Uterus (tissue), 4 donors: Measurements from ENCODE around the gene SBNO1. TPM values are rescaled to one million over a fixed set of nuclear protein-coding genes. Genes with fewer than 3 reads are reported as not detected.

ENCODE experiments used
- DNase-seq, 2 donors: peaks; one replicate each; pipeline ENCODE4 v3.0.0-alpha.2; 2019 to 2020
- H3K27ac ChIP-seq, 2 donors: fragments of 200-600 bp; sonication (generic); 1 replicate in 1 of 2; 2 replicates in 1 of 2; pipeline ENCODE4 v1.5.1; 2016 to 2018
- H3K27me3 ChIP-seq, 2 donors: fragments of 200-600 bp; sonication (generic); one replicate each; pipeline ENCODE4 v1.5.1; 2018 to 2019; ENCODE audit warnings: control low read depth in 1 of 2
- H3K36me3 ChIP-seq, 2 donors: fragments of 200-600 bp; sonication (generic); one replicate each; pipeline ENCODE4 v1.5.1; 2019; ENCODE audit warnings: control low read depth in 1 of 2
- H3K4me1 ChIP-seq, 2 donors: fragments of 200-600 bp; sonication (generic); one replicate each; pipeline ENCODE4 v1.5.1; 2018 to 2019; ENCODE audit warnings: control low read depth in 1 of 2
- H3K4me3 ChIP-seq, 2 donors: fragments of 200-600 bp; sonication (generic); 1 replicate in 1 of 2; 2 replicates in 1 of 2; pipeline ENCODE4 v1.5.1; 2018 to 2019; ENCODE audit warnings: mild to moderate bottlenecking in 1 of 2
- H3K9me3 ChIP-seq, 2 donors: fragments of 200-600 bp; sonication (generic); one replicate each; pipeline ENCODE4 v1.5.1; 2019; ENCODE audit warnings: control low read depth in 1 of 2
- CTCF ChIP-seq, 4 experiments: fragments of 200-600 bp in 2 of 4; fragments of 450-650 bp in 2 of 4; sonication (generic) in 2 of 4; IDR thresholded peaks; one replicate each; pipeline ENCODE4 v1.5.1; 2016 to 2019; ENCODE audit warnings: antibody characterized with exemption in 4 of 4, mild to moderate bottlenecking in 2 of 4, moderate library complexity in 1 of 4
- POLR2A ChIP-seq, 2 donors: fragments of 450-650 bp; IDR thresholded peaks; one replicate each; pipeline ENCODE4 v1.6.1; 2016; ENCODE audit warnings: antibody characterized with exemption in 2 of 2, mild to moderate bottlenecking in 1 of 2, moderate library complexity in 1 of 2
- intact Hi-C: fragments of 100-400 bp; cut with DNase I; formaldehyde crosslinking; loops from one replicate; pipeline ENCODE4 v1.15.1; 2023; ENCODE audit warnings: low total_unique reads
- total RNA-seq, 4 donors: library from RNA; depleted of rRNA in 3 of 4; stranded (reverse); fragments of >200 nt in 3 of 4; gene quantifications; one replicate each; pipeline versions ENCODE4 v1.1.0 to v1.2.4, GENCODE V29; 2014 to 2023
- donor health status: DM: yes; HTN: yes; CAD: no.

Gene SBNO1
- total RNA-seq, 4 donors from 2014 or later: 16.8 to 40.5 (median 33.0) TPM

DNA sequence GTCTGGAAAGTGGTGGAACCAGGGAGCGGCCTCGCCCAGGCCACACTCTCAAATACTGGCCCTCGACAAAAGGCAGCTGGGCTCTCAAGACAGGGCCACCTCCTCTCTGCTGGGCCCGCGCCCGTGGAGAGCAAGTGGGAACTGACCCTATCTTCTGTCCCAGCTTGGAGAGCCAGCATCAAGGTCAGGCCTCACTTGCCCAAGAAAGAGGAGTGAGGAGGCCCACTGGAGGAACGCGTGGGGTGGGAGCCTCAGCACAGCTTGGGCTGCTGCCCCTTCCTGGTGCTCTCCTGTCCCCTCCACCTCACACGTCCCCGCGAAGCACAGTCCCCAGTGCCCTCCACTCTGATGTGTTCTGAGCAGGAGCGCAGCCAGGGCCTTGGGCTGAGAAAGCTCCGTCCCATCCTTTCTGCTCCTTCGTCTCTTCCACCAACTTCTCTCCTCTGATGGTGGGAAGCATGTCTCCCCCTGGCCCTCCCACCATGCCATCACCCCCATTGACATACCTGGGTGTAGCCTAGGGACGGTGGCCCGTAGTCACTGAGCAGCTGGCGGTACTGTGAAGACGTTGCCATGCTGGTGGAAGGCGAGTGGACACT, 97.9 kb downstream of the SBNO1 start:
- TF ChIP-seq CTCF (IDR thresholded peaks at IDR 0.05): no peak
- TF ChIP-seq POLR2A (IDR thresholded peaks at IDR 0.05): no peak
- H3K27me3 ChIP-seq: no peaks in the 10 kb centered on the region
- no peak overlapping the region for H3K27ac ChIP-seq
- H3K9me3 ChIP-seq: no peaks in the 10 kb centered on the region
- no peaks in the 10 kb centered on the region for H3K36me3 ChIP-seq
- intact Hi-C loops: no loop called here
- peaks cover 0 to 8% of the 10 kb centered on the region in 2 donors for H3K4me1 ChIP-seq
- no peak overlapping the region for H3K4me3 ChIP-seq
- DNase-seq: no peak

DNA sequence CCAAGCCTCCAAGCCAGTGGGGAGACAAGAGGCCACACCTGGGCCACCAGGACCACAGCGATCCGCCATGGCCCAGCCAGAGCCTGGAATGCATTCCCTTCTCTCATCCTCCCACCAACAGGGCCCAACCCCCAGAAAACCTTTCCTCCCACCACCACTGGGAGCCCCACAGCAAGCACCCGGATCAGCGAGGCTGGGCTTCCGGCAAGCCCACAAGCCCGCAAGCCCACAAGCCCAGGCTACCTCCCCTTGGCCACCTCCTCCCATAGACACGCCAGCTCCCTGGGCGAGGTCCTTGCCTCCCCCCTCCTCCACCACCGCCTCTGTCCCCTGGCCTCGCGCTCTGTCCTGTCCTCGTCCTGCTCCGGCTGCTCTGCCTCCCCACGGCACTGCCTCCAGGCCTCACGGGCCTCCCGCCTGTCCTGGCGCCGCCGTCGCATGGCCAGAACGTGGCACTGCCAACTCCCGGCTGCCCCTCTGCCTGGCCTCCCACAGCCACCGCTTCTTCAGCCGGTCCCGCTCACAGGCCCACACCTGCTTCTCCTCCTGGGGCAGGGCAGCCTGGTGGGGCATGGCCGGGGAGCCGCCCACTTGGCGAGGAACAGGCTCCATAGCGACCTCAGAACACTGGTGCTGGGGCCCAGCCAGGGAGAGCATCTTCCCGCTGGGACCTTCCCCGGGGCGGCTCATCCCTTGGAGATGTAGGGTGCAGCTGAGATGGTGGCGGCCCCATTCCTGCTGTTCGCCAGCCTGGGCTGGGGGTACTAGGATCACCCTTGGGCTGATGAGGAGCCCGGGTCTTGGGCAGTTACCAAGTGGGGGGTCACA, 98.6 kb downstream of the SBNO1 start:
- Histone ChIP-seq H3K4me1 (peaks cover 0 to 8% of the 10 kb centered on the region in 2 donors), H3K4me3 (no peak overlapping the region), H3K9me3 (no peaks in the 10 kb centered on the region), H3K36me3 (no peaks in the 10 kb centered on the region), H3K27ac (no peak overlapping the region), H3K27me3 (no peaks in the 10 kb centered on the region)
- intact Hi-C loops: no loop called here
- DNase-seq: no peak
- TF ChIP-seq POLR2A (IDR thresholded peaks at IDR 0.05) (no peak), CTCF (IDR thresholded peaks at IDR 0.05) (no peak)

DNA sequence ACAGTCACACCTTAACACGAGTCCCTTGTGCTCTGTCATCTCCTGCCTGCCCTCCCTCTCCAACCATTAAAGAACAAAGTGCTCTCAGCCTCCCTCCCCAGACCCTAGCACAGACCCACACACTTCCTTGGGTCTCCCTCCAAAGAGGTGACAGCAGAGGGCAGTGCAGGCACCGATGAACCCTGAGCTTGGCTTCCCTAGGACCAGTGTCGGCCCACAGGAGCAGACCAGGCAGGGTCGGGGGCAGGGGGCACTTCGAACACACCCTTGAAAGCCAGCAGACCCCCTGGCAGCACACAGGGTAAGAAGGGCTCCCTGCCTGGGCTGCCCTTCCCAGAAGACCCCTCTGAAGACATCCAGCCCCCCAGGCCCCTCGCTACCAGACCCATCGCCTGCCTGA, 100.0 kb downstream of the SBNO1 start:
- TF ChIP-seq CTCF (IDR thresholded peaks at IDR 0.05): no peak
- no peak for TF ChIP-seq POLR2A (IDR thresholded peaks at IDR 0.05)
- Histone ChIP-seq H3K9me3 (no peaks in the 10 kb centered on the region), H3K4me1 (peaks cover 0 to 8% of the 10 kb centered on the region in 2 donors), H3K27me3 (no peaks in the 10 kb centered on the region), H3K27ac (no peak overlapping the region), H3K36me3 (no peaks in the 10 kb centered on the region), H3K4me3 (no peak overlapping the region)
- intact Hi-C loops: no loop called here
- DNase-seq: no peak

DNA sequence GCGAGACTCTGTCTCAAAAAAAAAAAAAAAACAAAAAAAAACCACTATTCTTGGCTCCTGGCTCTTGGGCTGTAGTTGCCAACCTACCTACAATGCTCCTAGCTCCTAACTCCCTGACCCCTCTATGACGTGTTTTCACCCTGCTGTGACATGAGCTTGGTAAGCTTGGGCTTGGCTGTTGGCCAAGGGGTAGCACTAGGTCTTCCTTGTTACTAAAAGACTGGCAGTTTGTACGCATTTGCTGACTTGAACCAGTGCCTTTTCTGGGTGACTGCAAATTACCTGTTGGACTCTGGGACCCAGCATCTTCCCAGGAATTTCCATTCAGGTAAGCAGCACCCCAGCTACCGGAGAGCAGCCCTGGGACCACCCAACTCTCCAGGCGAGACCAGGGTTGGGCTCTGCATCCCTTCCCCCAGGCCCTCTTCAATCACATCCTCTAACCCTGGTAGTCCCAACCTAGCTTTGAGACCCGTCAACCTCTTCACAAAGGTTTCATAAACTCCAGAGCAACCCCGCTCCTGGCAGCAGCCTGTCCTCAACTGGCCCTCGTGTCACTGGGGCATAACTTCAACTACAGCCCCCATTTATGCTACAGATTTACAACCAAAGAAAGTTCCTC, 101.3 kb downstream of the SBNO1 start:
- Histone ChIP-seq H3K36me3 (no peaks in the 10 kb centered on the region), H3K4me1 (no peaks in the 10 kb centered on the region), H3K9me3 (no peaks in the 10 kb centered on the region), H3K27ac (no peak overlapping the region), H3K27me3 (no peaks in the 10 kb centered on the region), H3K4me3 (no peak overlapping the region)
- DNase-seq: no peak
- intact Hi-C loops: no loop called here
- TF ChIP-seq POLR2A (IDR thresholded peaks at IDR 0.05): no peak
- TF ChIP-seq CTCF (IDR thresholded peaks at IDR 0.05): no peak

GRCh38 chr12:123261196-123261595, 103.5 kb downstream of the SBNO1 start:
- no peaks in the 10 kb centered on the region for H3K4me1 ChIP-seq
- intact Hi-C loops: no loop called here
- H3K4me3 ChIP-seq: no peak overlapping the region
- H3K27me3 ChIP-seq: no peaks in the 10 kb centered on the region
- TF ChIP-seq POLR2A (IDR thresholded peaks at IDR 0.05) (no peak), CTCF (IDR thresholded peaks at IDR 0.05) (no peak)
- H3K27ac ChIP-seq: no peak overlapping the region
- DNase-seq: no peak
- H3K9me3 ChIP-seq: no peaks in the 10 kb centered on the region
- no peaks in the 10 kb centered on the region for H3K36me3 ChIP-seq
